MM.1S (cell line): ENCODE results near the gene MYMX.

Source experiments
- EZH2 ChIP-seq: fragments of 300-600 bp; sonication (generic); optimal IDR thresholded peaks from 2 replicates; pipeline ENCODE3; 2017; ENCODE audit warnings: low read depth, mild to moderate bottlenecking, antibody characterized with exemption, low read length, mixed read lengths
- EZH2phosphoT487 ChIP-seq: fragments of 300-600 bp; sonication (generic); IDR thresholded peaks from 2 replicates; pipeline ENCODE4 v1.6.1; 2018; ENCODE audit warnings: antibody characterized with exemption, low read length
- TF ChIP-seq, protein P1 (sequence below): fragments of 300-600 bp; sonication (generic); IDR thresholded peaks from 2 replicates; pipeline ENCODE4 v1.5.1; 2016; ENCODE audit warnings: antibody characterized with exemption, low read length, mixed read lengths

GRCh38 chr6:44207966-44208365, 8.8 kb upstream of the MYMX start:
- TF ChIP-seq, protein P1, sequence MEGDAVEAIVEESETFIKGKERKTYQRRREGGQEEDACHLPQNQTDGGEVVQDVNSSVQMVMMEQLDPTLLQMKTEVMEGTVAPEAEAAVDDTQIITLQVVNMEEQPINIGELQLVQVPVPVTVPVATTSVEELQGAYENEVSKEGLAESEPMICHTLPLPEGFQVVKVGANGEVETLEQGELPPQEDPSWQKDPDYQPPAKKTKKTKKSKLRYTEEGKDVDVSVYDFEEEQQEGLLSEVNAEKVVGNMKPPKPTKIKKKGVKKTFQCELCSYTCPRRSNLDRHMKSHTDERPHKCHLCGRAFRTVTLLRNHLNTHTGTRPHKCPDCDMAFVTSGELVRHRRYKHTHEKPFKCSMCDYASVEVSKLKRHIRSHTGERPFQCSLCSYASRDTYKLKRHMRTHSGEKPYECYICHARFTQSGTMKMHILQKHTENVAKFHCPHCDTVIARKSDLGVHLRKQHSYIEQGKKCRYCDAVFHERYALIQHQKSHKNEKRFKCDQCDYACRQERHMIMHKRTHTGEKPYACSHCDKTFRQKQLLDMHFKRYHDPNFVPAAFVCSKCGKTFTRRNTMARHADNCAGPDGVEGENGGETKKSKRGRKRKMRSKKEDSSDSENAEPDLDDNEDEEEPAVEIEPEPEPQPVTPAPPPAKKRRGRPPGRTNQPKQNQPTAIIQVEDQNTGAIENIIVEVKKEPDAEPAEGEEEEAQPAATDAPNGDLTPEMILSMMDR = no peak
- TF ChIP-seq EZH2 = no peak
- no peak for TF ChIP-seq EZH2phosphoT487
